ENCODE measurements around the gene NOXRED1.

Gene NOXRED1

GRCh38 chr14:77409131-77409533, 14.2 kb downstream of the NOXRED1 start:
- TF ChIP-seq CTCF (IDR thresholded peaks at IDR 0.05; ENCODE audit: extremely low read depth, insufficient read depth, missing control alignments): peak; percentile 33
- in situ Hi-C loops (cut with MboI; ENCODE audit: low pct_unique_long_range_greater_than_20kb, low sequenced_read_pairs, unreplicated experiment): no loop called here
- DNase-seq (ENCODE audit: low spot score): no peak

- TF ChIP-seq CTCF (IDR thresholded peaks at IDR 0.05; ENCODE audit: extremely low read depth, insufficient read depth, missing control alignments): no peak
- no peak for DNase-seq (ENCODE audit: low spot score)
- in situ Hi-C loops (cut with MboI; ENCODE audit: low pct_unique_long_range_greater_than_20kb, low sequenced_read_pairs, unreplicated experiment): no loop called here
Measured at GRCh38 chr14:77407158-77407557, 16.2 kb downstream of the NOXRED1 start.

- in situ Hi-C loops (cut with MboI; ENCODE audit: low pct_unique_long_range_greater_than_20kb, low sequenced_read_pairs, unreplicated experiment): no loop called here
- no peak for DNase-seq (ENCODE audit: low spot score)
- TF ChIP-seq CTCF (IDR thresholded peaks at IDR 0.05; ENCODE audit: extremely low read depth, insufficient read depth, missing control alignments): no peak
Measured at GRCh38 chr14:77406718-77407117, 16.6 kb downstream of the NOXRED1 start.

GRCh38 chr14:77406086-77406485, 17.2 kb downstream of the NOXRED1 start:
- in situ Hi-C loops (cut with MboI; ENCODE audit: low pct_unique_long_range_greater_than_20kb, low sequenced_read_pairs, unreplicated experiment): no loop called here
- TF ChIP-seq CTCF (IDR thresholded peaks at IDR 0.05; ENCODE audit: extremely low read depth, insufficient read depth, missing control alignments): no peak
- no peak for DNase-seq (ENCODE audit: low spot score)

- in situ Hi-C loops (cut with MboI; ENCODE audit: low pct_unique_long_range_greater_than_20kb, low sequenced_read_pairs, unreplicated experiment): no loop called here
- DNase-seq (ENCODE audit: low spot score): no peak
- no peak for TF ChIP-seq CTCF (IDR thresholded peaks at IDR 0.05; ENCODE audit: extremely low read depth, insufficient read depth, missing control alignments)
Measured at GRCh38 chr14:77403768-77404167, 19.6 kb downstream of the NOXRED1 start.

GRCh38 chr14:77400216-77400615, 23.1 kb downstream of the NOXRED1 start:
- in situ Hi-C loops (cut with MboI; ENCODE audit: low pct_unique_long_range_greater_than_20kb, low sequenced_read_pairs, unreplicated experiment): no loop called here
- no peak for DNase-seq (ENCODE audit: low spot score)
- no peak for TF ChIP-seq CTCF (IDR thresholded peaks at IDR 0.05; ENCODE audit: extremely low read depth, insufficient read depth, missing control alignments)

- in situ Hi-C loops (cut with MboI; ENCODE audit: low pct_unique_long_range_greater_than_20kb, low sequenced_read_pairs, unreplicated experiment): no loop called here
- TF ChIP-seq CTCF (IDR thresholded peaks at IDR 0.05; ENCODE audit: extremely low read depth, insufficient read depth, missing control alignments): no peak
- no peak for DNase-seq (ENCODE audit: low spot score)
Measured at GRCh38 chr14:77390188-77390587, 33.1 kb downstream of the NOXRED1 start.

Data from GM13977 (cell line).